GM10248 (cell line): ENCODE data around the gene GP2.

Experiments
- CTCF ChIA-PET: fragments of 300-600 bp; sonication (Branson Sonifier 250); formaldehyde crosslinking; extraction: SDS; loops from one replicate; lab custom pipeline; 2021; ENCODE audit warnings: antibody characterized with exemption; lab: Yijun Ruan, JAX
- POLR2A ChIA-PET: fragments of 350-650 bp; sonication (Branson Sonifier 250); formaldehyde crosslinking; extraction: SDS; loops from one replicate; lab custom pipeline; 2020; ENCODE audit warnings: antibody characterized with exemption; lab: Yijun Ruan, JAX
- DNase-seq: peaks from one replicate; pipeline ENCODE4 v3.0.0; 2012; ENCODE audit errors: extremely low spot score
- CTCF ChIP-seq: IDR thresholded peaks from 2 replicates; pipeline ENCODE4 v1.5.1; 2012; ENCODE audit warnings: mild to moderate bottlenecking, low read depth; ENCODE audit errors: extremely low read depth, missing control alignments, control extremely low read depth

GP2 gene

DNA sequence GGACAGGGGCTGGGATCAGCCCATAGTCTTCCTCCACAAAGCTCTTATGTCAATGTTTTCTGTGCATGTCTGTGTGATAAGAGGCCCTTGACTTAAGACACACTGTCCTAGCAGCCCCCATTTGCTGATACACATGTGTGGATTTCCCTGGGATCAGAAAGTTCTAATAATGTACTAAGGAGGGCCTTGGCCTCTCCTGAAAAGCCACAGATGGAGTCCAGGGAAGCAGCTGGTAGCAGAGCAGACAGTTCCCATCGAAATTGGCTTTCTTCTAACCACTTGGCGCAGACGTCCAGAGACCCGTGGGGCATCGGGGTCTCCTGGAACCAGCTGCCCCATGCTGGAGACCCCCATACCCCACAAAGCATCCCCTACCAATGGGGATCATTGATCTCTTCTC lies 4.3 kb upstream of the GP2 start:
- CTCF ChIA-PET = interaction anchor here (0.9 to 1.0 kb wide), 2 partner anchors 10 to 424 kb away, joined by 3 read pairs; no protein-coding TSS in a partner anchor
- DNase-seq = no peak
- POLR2A ChIA-PET = no interaction called here
- no peak for TF ChIP-seq CTCF

- CTCF ChIA-PET = no interaction called here
- no peak for TF ChIP-seq CTCF
- no peak for DNase-seq
- POLR2A ChIA-PET = no interaction called here
These were observed 2.3 kb upstream of the GP2 start for GRCh38 chr16:20329392-20330138.

DNA sequence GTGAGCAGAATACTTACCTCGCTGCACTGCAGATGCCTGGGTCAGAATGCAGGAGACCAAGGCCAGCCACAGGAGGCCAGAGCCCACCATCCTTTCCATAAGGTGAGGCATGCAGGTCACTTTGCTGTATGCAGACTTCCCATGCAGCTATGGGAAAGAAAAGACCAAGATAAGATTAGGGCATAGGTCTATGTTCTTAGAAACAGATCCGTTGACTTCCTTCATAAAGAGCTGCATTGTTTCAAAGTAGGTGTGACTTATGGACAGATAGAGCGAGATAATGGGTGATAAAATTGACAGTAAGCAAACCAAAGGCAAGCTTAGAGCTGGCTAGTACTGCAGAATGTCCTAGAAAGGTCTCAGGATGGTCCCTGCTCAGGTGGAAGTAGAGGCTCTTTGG lies 992 bp downstream of the GP2 start:
- ChIA-PET POLR2A (no interaction called here), CTCF (interaction anchor here (1.3 kb wide), 1 partner anchor 26 kb away, joined by 3 read pairs; no protein-coding TSS in a partner anchor)
- DNase-seq = no peak
- TF ChIP-seq CTCF = no peak

DNA sequence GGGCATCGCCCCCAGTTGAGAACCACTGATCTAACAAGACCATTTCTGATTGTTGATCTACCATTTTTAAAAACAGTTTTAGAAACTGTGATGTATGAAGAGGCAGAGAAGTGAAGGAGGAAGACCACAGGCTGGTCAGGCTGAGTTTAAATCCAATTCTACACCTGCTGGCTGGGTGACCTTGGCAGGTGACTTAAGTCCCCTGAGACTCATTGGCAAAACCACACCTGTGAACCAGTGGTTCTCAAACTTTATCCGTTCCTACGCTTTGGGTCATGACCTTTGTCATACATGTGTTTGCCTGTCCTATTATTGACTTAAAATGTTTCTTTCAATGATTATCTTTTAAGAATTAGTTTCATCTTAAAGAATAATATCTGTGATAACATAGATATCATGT lies 2.3 kb downstream of the GP2 start:
- POLR2A ChIA-PET = no interaction called here

GRCh38 chr16:20323591-20324117 lies 3.7 kb downstream of the GP2 start:
- DNase-seq = no peak
- no peak for TF ChIP-seq CTCF
- ChIA-PET CTCF (interaction anchor here (1.3 kb wide), 2 partner anchors 16 to 24 kb away, joined by 3 to 4 read pairs; no protein-coding TSS in a partner anchor), POLR2A (no interaction called here)

More for the DNA sequence above, 2.3 kb downstream of the GP2 start:
- CTCF ChIA-PET = interaction anchor here (1.3 kb wide), 1 partner anchor 25 kb away, joined by 3 read pairs; no protein-coding TSS in a partner anchor
- no peak for TF ChIP-seq CTCF
- no peak for DNase-seq

DNA sequence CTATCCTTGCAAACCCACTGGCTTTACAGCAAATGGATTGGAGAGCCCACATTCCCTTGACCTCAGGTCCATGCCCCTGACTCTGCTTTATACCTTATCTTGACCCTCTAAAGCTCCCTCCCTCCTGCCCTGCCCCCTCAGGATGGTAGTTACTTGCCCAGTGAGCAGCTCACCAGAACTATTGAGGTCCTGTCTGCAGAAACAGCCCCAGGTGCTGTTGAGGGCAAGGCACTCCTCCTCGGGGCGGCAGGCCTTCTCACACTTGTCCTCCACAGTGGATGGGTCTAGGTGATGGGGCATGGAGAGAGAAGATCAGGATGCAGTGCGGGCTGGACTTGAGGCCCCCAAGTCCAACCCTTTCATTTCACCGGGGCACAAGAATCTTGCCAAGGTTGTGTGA lies 4.6 kb downstream of the GP2 start:
- no peak for DNase-seq
- no peak for TF ChIP-seq CTCF
- POLR2A ChIA-PET = no interaction called here
- CTCF ChIA-PET = interaction anchor here (1.3 kb wide), 1 partner anchor 23 kb away, joined by 4 read pairs; no protein-coding TSS in a partner anchor
